ENCODE measurements around the gene CELF2. TPM values are rescaled to one million over a fixed set of nuclear protein-coding genes. Genes with fewer than 3 reads are reported as not detected.

The CELF2 gene
- total RNA-seq, 1 experiment from 2014 or later, result 28.7 TPM

GRCh38 chr10:11300026-11300425 lies 282.4 kb downstream of the CELF2 start:
- Histone ChIP-seq H3K18ac (ENCODE audit: insufficient read length, low read depth, low read length) (no peak overlapping the region), H3K4me1 (ENCODE audit: insufficient read depth, low read length) (no peaks in the 10 kb centered on the region), H2AK5ac (ENCODE audit: insufficient read length, low read length) (no peak overlapping the region), H3K79me1 (ENCODE audit: insufficient read depth, low read depth, low read length, poor library complexity, severe bottlenecking) (no peaks in the 10 kb centered on the region), H4K8ac (replicated peaks; ENCODE audit: insufficient read length, low read depth, low read length) (no peak overlapping the region), H3K23ac (ENCODE audit: insufficient read length, low read depth, low read length) (no peak overlapping the region), H2BK12ac (ENCODE audit: insufficient read length, low read depth, low read length) (no peak overlapping the region), H3K56ac (ENCODE audit: insufficient read length, low read depth, low read length) (no peak overlapping the region), H3K14ac (ENCODE audit: insufficient read depth, low read length) (no peak overlapping the region), H3K27me3 (ENCODE audit: insufficient read depth, low read length) (no peaks in the 10 kb centered on the region), H3K27ac (ENCODE audit: insufficient read length, low read depth, low read length) (no peak overlapping the region), H3T11ph (ENCODE audit: low read length) (no peak overlapping the region), H3K9ac (ENCODE audit: extremely low read depth, insufficient read length, low read length) (no peak overlapping the region), H3K79me2 (ENCODE audit: insufficient read depth, low read length) (no peaks in the 10 kb centered on the region), H2BK5ac (ENCODE audit: insufficient read length, low read length) (no peak overlapping the region), H4K20me1 (ENCODE audit: control insufficient read depth, insufficient read depth, insufficient read length) (no peaks in the 10 kb centered on the region), H2BK15ac (ENCODE audit: low read depth, low read length) (no peak overlapping the region), H2BK120ac (ENCODE audit: low read depth, low read length, poor library complexity, severe bottlenecking) (no peak overlapping the region), H3K4ac (ENCODE audit: low read depth, low read length) (no peak overlapping the region), H4K5ac (ENCODE audit: insufficient read length, low read depth, low read length) (no peak overlapping the region), H3K23me2 (ENCODE audit: insufficient read length, low read depth, low read length, poor library complexity, severe bottlenecking) (no peaks in the 10 kb centered on the region), H3K4me2 (ENCODE audit: insufficient read depth, insufficient read length, low read length) (no peak overlapping the region), H4K91ac (ENCODE audit: insufficient read length, low read depth, low read length) (no peak overlapping the region), H2BK20ac (ENCODE audit: low read depth, low read length, poor library complexity, severe bottlenecking) (no peak overlapping the region), H3K9me3 (ENCODE audit: control insufficient read depth, low read depth, low read length) (no peaks in the 10 kb centered on the region), H2AFZ (ENCODE audit: low read length) (no peak overlapping the region)
- Mint-ChIP-seq H3K4me1 (no peaks in the 10 kb centered on the region), H3K9me3 (peaks cover 3 to 4% of the 10 kb centered on the region in 2 experiments; a peak in 1 of 5 replicates), H3K36me3 (ENCODE audit: insufficient read depth in 1 of 3, low read depth in 3 of 3) (peaks cover 10 to 37% (median 18%) of the 10 kb centered on the region in 3 experiments; a peak in 6 of 7 replicates), H3K4me3 (no peak overlapping the region), H3K27me3 (ENCODE audit: low read depth) (no peaks in the 10 kb centered on the region), H3K27ac (no peak overlapping the region)
- no peak for DNase-seq
- no peak for TF ChIP-seq CTCF (conservative IDR thresholded peaks at IDR 0.05)
- WGBS (ENCODE audit: extremely low coverage, insufficient read length, low lambda C conversion rate), result no CpG with 5 or more reads among the region's 8 CpGs
